SIG-M5 (cell line): ENCODE results near the gene CSF1R.

Experiments
- DNase-seq: peaks from one replicate; lab custom pipeline; 2025; lab: John Stamatoyannopoulos, UW

Gene CSF1R

GRCh38 chr5:150022681-150023080 lies 63.7 kb downstream of the CSF1R start:
- no peak for DNase-seq

GRCh38 chr5:150022158-150022531 lies 64.2 kb downstream of the CSF1R start:
- no peak for DNase-seq

GRCh38 chr5:150021491-150022157 lies 64.7 kb downstream of the CSF1R start:
- DNase-seq, result no peak

GRCh38 chr5:150020249-150020648 lies 66.1 kb downstream of the CSF1R start:
- no peak for DNase-seq

GRCh38 chr5:150017226-150018005 lies 68.9 kb downstream of the CSF1R start:
- DNase-seq, result no peak

- no peak for DNase-seq
Measured at GRCh38 chr5:150016537-150016936, 69.8 kb downstream of the CSF1R start.

- DNase-seq, result no peak
Measured at GRCh38 chr5:150015415-150015814, 70.9 kb downstream of the CSF1R start.

GRCh38 chr5:150014456-150014855 lies 71.9 kb downstream of the CSF1R start:
- DNase-seq, result no peak

GRCh38 chr5:150013931-150014330 lies 72.4 kb downstream of the CSF1R start:
- no peak for DNase-seq

- DNase-seq, result no peak
Measured at GRCh38 chr5:150009671-150010387, 76.5 kb downstream of the CSF1R start.

- no peak for DNase-seq
Measured at GRCh38 chr5:150007050-150007449, 79.3 kb downstream of the CSF1R start.

GRCh38 chr5:150006318-150006717 lies 80.0 kb downstream of the CSF1R start:
- DNase-seq, result no peak
